Omental fat pad (tissue), 4 donors: ENCODE measurements around the gene CSTF3. TPM values are rescaled to one million over a fixed set of nuclear protein-coding genes. Genes with fewer than 3 reads are reported as not detected.
"Not testable (repeated sequence)": the region's sequence is repeated elsewhere in the genome, so short reads cannot be mapped to it uniquely, and the experiment has no call there.

Source experiments
- ATAC-seq: fragments of 150-250 bp; one replicate; pipeline ENCODE4 v1.9.1; 2016; ENCODE audit warnings: mild to moderate bottlenecking, moderate library complexity; ENCODE audit not compliant: low FRiP score
- DNase-seq: peaks from one replicate; pipeline ENCODE4 v3.0.0-alpha.2; 2019; ENCODE audit warnings: low spot score
- CTCF ChIP-seq, 3 donors: fragments of 450-650 bp; IDR thresholded peaks; one replicate each; pipeline ENCODE4 v1.5.1; 2016 to 2017; ENCODE audit warnings: antibody characterized with exemption in 3 of 3, mild to moderate bottlenecking in 3 of 3, moderate library complexity in 2 of 3
- total RNA-seq, 4 donors: library from RNA; depleted of rRNA; stranded (reverse); fragments of >200 nt; gene quantifications; one replicate each; pipeline ENCODE4 v1.1.0, GENCODE V29; 2016

Gene CSTF3
- total RNA-seq, 4 donors from 2014 or later: 7.9 to 22.1 (median 11.4) TPM

GRCh38 chr11:33177676-33178336, 16.5 kb upstream of the CSTF3 start:
- no peak for ATAC-seq
- TF ChIP-seq CTCF (IDR thresholded peaks at IDR 0.05): no peak

GRCh38 chr11:33176760-33177159, 15.5 kb upstream of the CSTF3 start:
- not testable (repeated sequence) for DNase-seq, ATAC-seq

More at GRCh38 chr11:33177676-33178336, 16.5 kb upstream of the CSTF3 start:
- no peak for DNase-seq

GRCh38 chr11:33172996-33173395, 11.7 kb upstream of the CSTF3 start:
- no peak for TF ChIP-seq CTCF (IDR thresholded peaks at IDR 0.05)
- no peak for ATAC-seq
- no peak for DNase-seq

- ATAC-seq: no peak
- DNase-seq: no peak
- TF ChIP-seq CTCF (IDR thresholded peaks at IDR 0.05): no peak
These were observed 11.1 kb upstream of the CSTF3 start for GRCh38 chr11:33172345-33172744.

GRCh38 chr11:33171251-33171650, 10.0 kb upstream of the CSTF3 start:
- no peak for TF ChIP-seq CTCF (IDR thresholded peaks at IDR 0.05)
- ATAC-seq (no peak), DNase-seq (no peak)

- no peak for TF ChIP-seq CTCF (IDR thresholded peaks at IDR 0.05)
- ATAC-seq (no peak), DNase-seq (no peak)
These were observed 7.5 kb upstream of the CSTF3 start for GRCh38 chr11:33168709-33169200.

GRCh38 chr11:33162831-33163230, 1.6 kb upstream of the CSTF3 start:
- DNase-seq (no peak), ATAC-seq (no peak)

More at GRCh38 chr11:33162831-33163230, 1.6 kb upstream of the CSTF3 start:
- TF ChIP-seq CTCF (IDR thresholded peaks at IDR 0.05): no peak
